ENCODE data around the gene LRRC23. TPM values are rescaled to one million over a fixed set of nuclear protein-coding genes. Genes with fewer than 3 reads are reported as not detected.
"Not testable (repeated sequence)": the region's sequence is repeated elsewhere in the genome, so short reads cannot be mapped to it uniquely, and the experiment has no call there.

The LRRC23 gene
- total RNA-seq, 2 experiments from 2014 or later, result 3.2 to 4.7 TPM

GRCh38 chr12:6905414-6906040 is 905 bp downstream of the LRRC23 start:
- peaks cover 4% of the 10 kb centered on the region for H3K36me3 Mint-ChIP-seq (ENCODE audit: low read depth)
- Histone ChIP-seq H3K4me1 (ENCODE audit: insufficient read depth, low read length) (peaks cover 19% of the 10 kb centered on the region), H3K9me3 (ENCODE audit: control insufficient read depth in 1 of 2, insufficient read depth in 1 of 2, low read length in 2 of 2) (no peaks in the 10 kb centered on the region), H3K4me3 (ENCODE audit: low read length) (peak overlapping the region; percentile 60), H3K36me3 (ENCODE audit: insufficient read depth, low read length) (no peaks in the 10 kb centered on the region), H3K27ac (ENCODE audit: low read depth in 1 of 2, low read length in 2 of 2) (peak overlapping the region; percentile 81 to 94), H3K27me3 (ENCODE audit: control insufficient read depth in 1 of 2, insufficient read depth in 2 of 2, low read length in 2 of 2) (no peaks in the 10 kb centered on the region)
- intact Hi-C loops (cut with DNase I, micrococcal nuclease), result loop anchor here (2.0 to 10.0 kb wide), 2 partner anchors 15 to 289 kb away; no protein-coding TSS in a partner anchor
- no peak for TF ChIP-seq CTCF (IDR thresholded peaks at IDR 0.05)
- H3K4me1 Mint-ChIP-seq (ENCODE audit: low read depth), result no peaks in the 10 kb centered on the region
- DNase-seq (no peak), ATAC-seq (ENCODE audit: poor library complexity) (no peak)
- no peak overlapping the region for H3K4me3 Mint-ChIP-seq
- H3K27ac Mint-ChIP-seq, result no peak overlapping the region
- CTCF ChIA-PET, result interaction anchor here (1.1 to 5.6 kb wide), 8 partner anchors 14 to 56 kb away, joined by 3 to 43 read pairs (median 6); partner anchors contain the start of gene SPSB2
- POLR2A ChIA-PET, result interaction anchor here (0.8 to 3.0 kb wide), 6 partner anchors 8 to 46 kb away, joined by 3 to 15 read pairs (median 13); partner anchors contain the start of genes C12orf57, ENO2, PTPN6 and RNU7-1
- no peaks in the 10 kb centered on the region for H3K27me3 Mint-ChIP-seq
- no peaks in the 10 kb centered on the region for H3K9me3 Mint-ChIP-seq

DNA sequence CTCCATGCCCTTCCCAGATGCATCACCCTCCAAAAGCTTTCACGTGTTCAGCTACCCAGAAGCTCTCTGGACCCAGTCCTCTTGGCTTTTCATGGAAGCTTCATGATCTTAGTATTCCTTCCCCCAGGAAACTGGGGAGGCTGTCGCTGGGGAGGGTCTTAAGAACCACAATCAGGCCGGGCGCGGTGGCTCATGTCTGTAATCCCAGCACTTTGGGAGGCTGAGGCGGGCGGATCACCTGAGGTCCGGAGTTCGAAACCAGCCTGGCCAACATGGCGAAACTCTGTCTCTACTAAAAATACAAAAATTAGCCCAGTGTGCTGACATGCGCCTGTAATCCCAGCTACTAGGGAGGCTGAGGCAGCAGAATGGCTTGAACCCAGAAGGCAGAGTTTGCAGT is 3.5 kb downstream of the LRRC23 start:
- H3K4me3 ChIP-seq (ENCODE audit: low read length); H3K27ac ChIP-seq (ENCODE audit: low read depth in 1 of 2, low read length in 2 of 2); H3K9me3 Mint-ChIP-seq; DNase-seq; H3K36me3 ChIP-seq (ENCODE audit: insufficient read depth, low read length); ATAC-seq (ENCODE audit: poor library complexity); H3K27me3 ChIP-seq (ENCODE audit: control insufficient read depth in 1 of 2, insufficient read depth in 2 of 2, low read length in 2 of 2); H3K27me3 Mint-ChIP-seq; H3K27ac Mint-ChIP-seq; H3K9me3 ChIP-seq (ENCODE audit: control insufficient read depth in 1 of 2, insufficient read depth in 1 of 2, low read length in 2 of 2); H3K4me1 Mint-ChIP-seq (ENCODE audit: low read depth); H3K4me3 Mint-ChIP-seq; H3K36me3 Mint-ChIP-seq (ENCODE audit: low read depth): not testable (repeated sequence)
- intact Hi-C loops (cut with DNase I, micrococcal nuclease), result loop anchor here in 1 of 2 experiments (10.0 kb wide), 1 partner anchor 287 kb away; no protein-coding TSS in a partner anchor
- ChIA-PET POLR2A (interaction anchor here (0.8 to 3.7 kb wide), 6 partner anchors 17 to 219 kb away, joined by 3 to 19 read pairs (median 11); partner anchors contain the start of genes C12orf57, RNU7-1, SPSB2 and USP5), CTCF (interaction anchor here (0.7 to 5.6 kb wide), 7 partner anchors 16 to 228 kb away, joined by 3 to 43 read pairs (median 4); partner anchors contain the start of genes C1RL, MLF2 and SPSB2)
- H3K4me1 ChIP-seq (ENCODE audit: insufficient read depth, low read length), result peaks cover 22% of the 10 kb centered on the region

- DNase-seq (no peak), ATAC-seq (ENCODE audit: poor library complexity) (no peak)
- Histone ChIP-seq H3K27ac (ENCODE audit: low read depth in 1 of 2, low read length in 2 of 2) (no peak overlapping the region), H3K4me3 (ENCODE audit: low read length) (no peak overlapping the region), H3K27me3 (ENCODE audit: control insufficient read depth in 1 of 2, insufficient read depth in 2 of 2, low read length in 2 of 2) (no peaks in the 10 kb centered on the region), H3K36me3 (ENCODE audit: insufficient read depth, low read length) (no peaks in the 10 kb centered on the region), H3K9me3 (ENCODE audit: control insufficient read depth in 1 of 2, insufficient read depth in 1 of 2, low read length in 2 of 2) (no peaks in the 10 kb centered on the region), H3K4me1 (ENCODE audit: insufficient read depth, low read length) (peaks cover 26% of the 10 kb centered on the region)
- no peaks in the 10 kb centered on the region for H3K27me3 Mint-ChIP-seq
- H3K27ac Mint-ChIP-seq, result no peak overlapping the region
- peaks cover 8% of the 10 kb centered on the region for H3K36me3 Mint-ChIP-seq (ENCODE audit: low read depth)
- no peaks in the 10 kb centered on the region for H3K9me3 Mint-ChIP-seq
- peaks cover 19% of the 10 kb centered on the region for H3K4me1 Mint-ChIP-seq (ENCODE audit: low read depth)
- TF ChIP-seq CTCF (IDR thresholded peaks at IDR 0.05), result no peak
- no peak overlapping the region for H3K4me3 Mint-ChIP-seq
- CTCF ChIA-PET, result interaction anchor here (0.5 to 3.1 kb wide), 5 partner anchors 18 to 228 kb away, joined by 3 to 30 read pairs (median 4); no protein-coding TSS in a partner anchor
- POLR2A ChIA-PET, result interaction anchor here (0.5 to 3.7 kb wide), 7 partner anchors 18 to 115 kb away, joined by 3 to 19 read pairs (median 8); partner anchors contain the start of genes C12orf57, RNU7-1, SPSB2 and USP5
- intact Hi-C loops (cut with DNase I, micrococcal nuclease), result loop anchor here (5.0 to 10.0 kb wide), 2 partner anchors 37 to 285 kb away; partner anchors contain the start of gene SPSB2 (in 1 of the 2)
Observed at GRCh38 chr12:6909421-6910145, 5.0 kb downstream of the LRRC23 start.
